ENCODE results near the gene TBL1Y. TPM values are rescaled to one million over a fixed set of nuclear protein-coding genes. Genes with fewer than 3 reads are reported as not detected.

The TBL1Y gene
- total RNA-seq, 1 experiment from 2014 or later = not detected

- POLR2A ChIA-PET = no interaction called here
- Histone ChIP-seq H3K9me2 (ENCODE audit: insufficient read depth) (no peaks in the 10 kb centered on the region), H3K9ac (ENCODE audit: low read length) (no peak overlapping the region), H3K4me3 (replicated peaks in 1 of 2; ENCODE audit: low read depth in 1 of 2, low read length in 2 of 2) (no peak overlapping the region), H3K79me2 (ENCODE audit: insufficient read depth, low read length) (no peaks in the 10 kb centered on the region), H3K9me3 (ENCODE audit: control insufficient read depth in 1 of 2, insufficient read depth in 1 of 2, low read depth in 1 of 2, low read length in 2 of 2) (no peaks in the 10 kb centered on the region), H3K27me3 (ENCODE audit: insufficient read depth, low read length) (no peaks in the 10 kb centered on the region), H3K4me1 (ENCODE audit: control insufficient read depth in 1 of 2, insufficient read depth in 2 of 2, low read length in 2 of 2) (no peaks in the 10 kb centered on the region), H2AFZ (ENCODE audit: low read depth, low read length, poor library complexity, severe bottlenecking) (no peak overlapping the region), H3K27ac (ENCODE audit: low read depth, low read length) (no peak overlapping the region), H3K36me3 (ENCODE audit: control insufficient read depth in 1 of 2, insufficient read depth in 2 of 2, low read length in 2 of 2) (no peaks in the 10 kb centered on the region), H4K20me1 (ENCODE audit: insufficient read depth) (no peaks in the 10 kb centered on the region), H3K4me2 (ENCODE audit: low read length) (no peak overlapping the region)
- RAD21 ChIA-PET (ENCODE audit: low non-redundant PET in 1 of 2, low total read pairs in 2 of 2, uncharacterized antibody in 2 of 2, unreplicated experiment in 2 of 2) = no interaction called here
- intact Hi-C loops (cut with micrococcal nuclease) = no loop called here
- no peak for DNase-seq (ENCODE audit: low read depth, low spot score)
- BruUV-seq (replicated peaks) = no TSS peak
- no peak for ATAC-seq
- TF ChIP-seq EZH2phosphoT487 (IDR thresholded peaks at IDR 0.05; ENCODE audit: borderline replicate concordance) = no peak
- TF ChIP-seq SIN3A (IDR thresholded peaks at IDR 0.05; ENCODE audit: low read depth) = no peak
- no peak for TF ChIP-seq ELF1 (IDR thresholded peaks at IDR 0.05; ENCODE audit: borderline replicate concordance, low read depth)
- no peak for TF ChIP-seq ZBTB33 (IDR thresholded peaks at IDR 0.05; ENCODE audit: extremely low read depth, insufficient replicate concordance, low read length)
- no peak for TF ChIP-seq REST (IDR thresholded peaks at IDR 0.05; ENCODE audit: low read depth)
- TF ChIP-seq JUND (IDR thresholded peaks at IDR 0.05) = no peak
- TF ChIP-seq EGR1 (IDR thresholded peaks at IDR 0.05; ENCODE audit: low read depth) = no peak
- no peak for TF ChIP-seq FOSL1 (IDR thresholded peaks at IDR 0.05; ENCODE audit: low read depth)
- no peak for TF ChIP-seq EZH2 (IDR thresholded peaks at IDR 0.05)
- no peak for TF ChIP-seq MAX (IDR thresholded peaks at IDR 0.05)
- CTCF ChIA-PET = no interaction called here
These were observed 16.0 kb upstream of the TBL1Y start for GRCh38 chrY:6894496-6894895.
